Measurements from ENCODE around the gene CSAD. TPM values are rescaled to one million over a fixed set of nuclear protein-coding genes. Genes with fewer than 3 reads are reported as not detected.

The CSAD gene
- total and polyA plus RNA-seq, 2 experiments from 2014 or later = 3.2 to 7.1 TPM

- no peak overlapping the region for H3K27ac ChIP-seq (ENCODE audit: low read depth)
- H3K4me2 ChIP-seq = no peak overlapping the region
- no peaks in the 10 kb centered on the region for H3K36me3 ChIP-seq (ENCODE audit: insufficient read depth)
- no peaks in the 10 kb centered on the region for H3K9me2 ChIP-seq (ENCODE audit: insufficient read depth)
- H3K4me3 ChIP-seq = no peak overlapping the region
- Mint-ChIP-seq H3K4me1 (peaks cover 11% of the 10 kb centered on the region), H3K9me3 (no peaks in the 10 kb centered on the region), H3K27ac (no peak overlapping the region), H3K4me3 (no peak overlapping the region), H3K27me3 (ENCODE audit: insufficient read depth, low read depth, poor library complexity) (peaks cover 25% of the 10 kb centered on the region), H3K36me3 (ENCODE audit: low read depth) (no peaks in the 10 kb centered on the region)
- H2AFZ ChIP-seq = no peak overlapping the region
- no peak for TF ChIP-seq STAT1 (IDR thresholded peaks at IDR 0.05; ENCODE audit: unreplicated experiment)
- TF ChIP-seq EZH2phosphoT487 (IDR thresholded peaks at IDR 0.05; ENCODE audit: unreplicated experiment) = no peak
- TF ChIP-seq ZNF114 (CRISPR knock-in tag; IDR thresholded peaks at IDR 0.05) = no peak
- TF ChIP-seq NANOG (IDR thresholded peaks at IDR 0.05; ENCODE audit: borderline replicate concordance) = no peak
- TF ChIP-seq ZNF331 (CRISPR knock-in tag; IDR thresholded peaks at IDR 0.05; ENCODE audit: low read depth) = no peak
- no peak for TF ChIP-seq EZH2 (IDR thresholded peaks at IDR 0.05; ENCODE audit: low read depth, unreplicated experiment)
- no peak for TF ChIP-seq CTCF (conservative IDR thresholded peaks at IDR 0.05; ENCODE audit: low read depth in 2 of 2)
- TF ChIP-seq ETS1 (IDR thresholded peaks at IDR 0.05) = no peak
- no peak for TF ChIP-seq JUNB (IDR thresholded peaks at IDR 0.05; ENCODE audit: unreplicated experiment)
- TF ChIP-seq POLR2AphosphoS5 (IDR thresholded peaks at IDR 0.05; ENCODE audit: low read depth) = no peak
- TF ChIP-seq ZNF462 (CRISPR knock-in tag; IDR thresholded peaks at IDR 0.05) = no peak
- no peak for TF ChIP-seq REST (IDR thresholded peaks at IDR 0.05; ENCODE audit: unreplicated experiment)
- no peak for TF ChIP-seq CREB1 (CRISPR knock-in tag; IDR thresholded peaks at IDR 0.05; ENCODE audit: low read depth)
- peaks cover 4% of the 10 kb centered on the region; the same call in 1 of the 2 replicates for H3K4me1 ChIP-seq (ENCODE audit: insufficient read depth)
- DNase-seq (ENCODE audit: low spot score) (no peak), ATAC-seq (no peak)
- H4K20me1 ChIP-seq (replicated peaks; ENCODE audit: insufficient read depth) = no peaks in the 10 kb centered on the region
- peaks cover 35% of the 10 kb centered on the region for H3K27me3 ChIP-seq (ENCODE audit: insufficient read depth)
- 0 out of 2 replicates have a peak, but pooled peaks cover 5% of the 10 kb centered on the region for H3F3A ChIP-seq (replicated peaks; ENCODE audit: low read depth)
- H3K79me2 ChIP-seq (replicated peaks; ENCODE audit: insufficient read depth) = no peaks in the 10 kb centered on the region
Measured at GRCh38 chr12:53161119-53161911, 19.4 kb downstream of the CSAD start.
